IMR-90 (cell line): ENCODE data around the gene NGB. TPM values are rescaled to one million over a fixed set of nuclear protein-coding genes. Genes with fewer than 3 reads are reported as not detected.

Experiments used
- ATAC-seq: fragments of 200-7000 bp; cut with Tn5 transposase; 2 replicates; pipeline ENCODE4 v1.9.1; 2020; ENCODE audit warnings: low read depth, mild to moderate bottlenecking, moderate library complexity
- BruUV-seq: library from RNA; stranded (reverse); fragments of 400-500 nt; replicated peaks from 2 replicates; lab custom pipeline; 2021; lab: Mats Ljungman, UMichigan
- CTCF ChIA-PET: fragments of 300-600 bp; formaldehyde crosslinking; extraction: SDS; loops from one replicate; lab custom pipeline; 2021; ENCODE audit warnings: antibody characterized with exemption; lab: Yijun Ruan, JAX
- POLR2A ChIA-PET: fragments of 300-600 bp; sonication (Branson Sonifier 250); formaldehyde crosslinking; loops from one replicate; lab custom pipeline; 2022; ENCODE audit warnings: antibody characterized with exemption; ENCODE audit not compliant: unreplicated experiment; lab: Charles Lee
- DNase-seq: peaks from one replicate; pipeline ENCODE4 v3.0.0; 2013
- H2AFZ ChIP-seq: replicated peaks from 2 replicates; pipeline ENCODE3; 2013; ENCODE audit warnings: low read length, mild to moderate bottlenecking; ENCODE audit not compliant: poor library complexity
- H2AK5ac ChIP-seq: 2 replicates; pipeline ENCODE4 v1.6.1; 2013; ENCODE audit warnings: low read depth, low read length, inconsistent platforms
- H2AK9ac ChIP-seq: replicated peaks from 2 replicates; pipeline ENCODE3; 2013; ENCODE audit warnings: mild to moderate bottlenecking, low read depth, low read length, moderate library complexity; ENCODE audit not compliant: poor library complexity
- H2BK120ac ChIP-seq: 2 replicates; pipeline ENCODE4 v1.6.1; 2013; ENCODE audit warnings: low read depth, low read length, inconsistent platforms
- H2BK15ac ChIP-seq: 3 replicates; pipeline ENCODE4 v1.6.1; 2013; ENCODE audit warnings: low read depth, low read length, inconsistent platforms
- H2BK20ac ChIP-seq: 2 replicates; pipeline ENCODE4 v1.6.1; 2013; ENCODE audit warnings: low read depth, mild to moderate bottlenecking, inconsistent platforms, low read length, moderate library complexity
- H2BK5ac ChIP-seq: 2 replicates; pipeline ENCODE4 v1.6.1; 2013; ENCODE audit warnings: mild to moderate bottlenecking, low read depth, low read length, inconsistent platforms; ENCODE audit not compliant: poor library complexity, severe bottlenecking
- H3K14ac ChIP-seq: replicated peaks from 2 replicates; pipeline ENCODE4 v1.6.1; 2013; ENCODE audit warnings: low read depth, low read length, inconsistent platforms
- H3K18ac ChIP-seq: 2 replicates; pipeline ENCODE4 v1.6.1; 2013; ENCODE audit warnings: low read depth, low read length, control low read depth
- H3K23ac ChIP-seq: 2 replicates; pipeline ENCODE4 v1.6.1; 2013; ENCODE audit warnings: low read depth, low read length, inconsistent platforms
- H3K27ac ChIP-seq: 2 replicates; pipeline ENCODE4 v1.5.1; 2013; ENCODE audit warnings: mild to moderate bottlenecking, control low read depth, low read length; ENCODE audit not compliant: insufficient read depth
- H3K27me3 ChIP-seq: 2 replicates; pipeline ENCODE4 v1.6.1; 2013; ENCODE audit warnings: low read length; ENCODE audit not compliant: control insufficient read depth, insufficient read depth
- H3K36me3 ChIP-seq: 2 replicates; pipeline ENCODE4 v1.6.1; 2013; ENCODE audit warnings: low read length, mixed read lengths; ENCODE audit not compliant: control insufficient read depth, insufficient read depth
- H3K4ac ChIP-seq: 2 replicates; pipeline ENCODE4 v1.6.1; 2013; ENCODE audit warnings: low read depth, low read length, inconsistent platforms
- H3K4me1 ChIP-seq: 2 replicates; pipeline ENCODE4 v1.6.1; 2013; ENCODE audit warnings: low read length, mixed read lengths; ENCODE audit not compliant: control insufficient read depth, insufficient read depth
- H3K4me2 ChIP-seq: 2 replicates; pipeline ENCODE4 v1.6.1; 2013; ENCODE audit warnings: low read depth, mild to moderate bottlenecking, control low read depth, low read length, moderate library complexity
- H3K4me3 ChIP-seq: 2 replicates; pipeline ENCODE4 v1.5.1; 2013; ENCODE audit warnings: low read depth, mild to moderate bottlenecking, control low read depth, low read length, moderate library complexity; ENCODE audit not compliant: insufficient read depth
- H3K56ac ChIP-seq: 2 replicates; pipeline ENCODE4 v1.6.1; 2013; ENCODE audit warnings: low read length, inconsistent platforms; ENCODE audit not compliant: insufficient read depth; ENCODE audit errors: extremely low read depth
- H3K79me1 ChIP-seq, 2 experiments: 2 replicates each; pipeline ENCODE4 v1.6.1; 2013; ENCODE audit warnings: low read length in 2 of 2, inconsistent platforms in 1 of 2, low read depth in 1 of 2
- H3K9ac ChIP-seq: 2 replicates; pipeline ENCODE4 v1.6.1; 2013; ENCODE audit warnings: low read depth, low read length, control low read depth
- H3K9me1 ChIP-seq: 2 replicates; pipeline ENCODE4 v1.6.1; 2013; ENCODE audit warnings: low read length, inconsistent platforms; ENCODE audit not compliant: insufficient read depth
- H3K9me3 ChIP-seq: 2 replicates; pipeline ENCODE4 v1.6.1; 2013; ENCODE audit warnings: low read length; ENCODE audit not compliant: control insufficient read depth, insufficient read depth
- H4K20me1 ChIP-seq: 2 replicates; pipeline ENCODE4 v1.6.1; 2013; ENCODE audit warnings: low read length, inconsistent platforms; ENCODE audit not compliant: insufficient read depth
- H4K5ac ChIP-seq: 2 replicates; pipeline ENCODE4 v1.6.1; 2013; ENCODE audit warnings: mild to moderate bottlenecking, low read depth, low read length, control low read depth
- H4K8ac ChIP-seq, 2 experiments: 2 replicates each; pipeline ENCODE4 v1.6.1; 2013; ENCODE audit warnings: low read depth in 2 of 2, low read length in 2 of 2, control low read depth in 1 of 2, inconsistent platforms in 1 of 2
- H4K91ac ChIP-seq: 2 replicates; pipeline ENCODE4 v1.6.1; 2013; ENCODE audit warnings: low read depth, low read length, inconsistent platforms; ENCODE audit not compliant: insufficient read depth
- CEBPB ChIP-seq: IDR thresholded peaks from 2 replicates; pipeline ENCODE4 v1.6.1; 2012; ENCODE audit warnings: low read depth, low read length, improper control_type of control experiment
- CHD1 ChIP-seq: IDR thresholded peaks from 2 replicates; pipeline ENCODE4 v1.6.1; 2012; ENCODE audit warnings: low read depth, low read length, improper control_type of control experiment
- CTCF ChIP-seq: conservative IDR thresholded peaks from 2 replicates; pipeline ENCODE4 v1.5.1; 2012; ENCODE audit warnings: mild to moderate bottlenecking, low read depth, low read length, improper control_type of control experiment
- MAFK ChIP-seq: IDR thresholded peaks from 2 replicates; pipeline ENCODE4 v1.6.1; 2012; ENCODE audit warnings: low read depth, low read length, improper control_type of control experiment
- MAZ ChIP-seq: IDR thresholded peaks from 2 replicates; pipeline ENCODE4 v1.6.1; 2012; ENCODE audit warnings: low read depth, mild to moderate bottlenecking, low read length, improper control_type of control experiment, moderate library complexity, borderline replicate concordance
- MXI1 ChIP-seq: IDR thresholded peaks from 2 replicates; pipeline ENCODE4 v1.6.1; 2012; ENCODE audit warnings: low read depth, mild to moderate bottlenecking, low read length, moderate library complexity, borderline replicate concordance
- POLR2A ChIP-seq: IDR thresholded peaks from 2 replicates; pipeline ENCODE4 v1.6.1; 2012; ENCODE audit warnings: mild to moderate bottlenecking, low read depth, low read length
- RFX5 ChIP-seq: IDR thresholded peaks from 2 replicates; pipeline ENCODE4 v1.8.0; 2012; ENCODE audit warnings: low read depth, mild to moderate bottlenecking, low read length, moderate library complexity
- SMC3 ChIP-seq: fragments of 150-350 bp; IDR thresholded peaks from 2 replicates; pipeline ENCODE4 v1.6.1; 2016; ENCODE audit warnings: low read depth, mild to moderate bottlenecking, antibody characterized with exemption, low read length, moderate library complexity
- WGBS, 2 experiments: methylation state at CpG; one replicate each; pipeline versions ENCODE4 v1.1.5 to v1.1.7; 2013; ENCODE audit warnings: missing lambda C conversion rate in 2 of 2; ENCODE audit not compliant: insufficient read length in 1 of 2; ENCODE audit errors: extremely low coverage in 2 of 2; 5-methylcytosine and 5-hydroxymethylcytosine counted together
- dilution Hi-C: fragments of 300-500 bp; cut with HindIII; formaldehyde crosslinking; loops from one replicate; pipeline ENCODE4 v1.14.3; 2018; ENCODE audit warnings: low sequenced_read_pairs; ENCODE audit not compliant: unreplicated experiment
- in situ Hi-C: fragments of 300-500 bp; cut with MboI; formaldehyde crosslinking; loops from 3 replicates; pipeline ENCODE4 v1.14.3; 2019; ENCODE audit warnings: low sequenced_read_pairs, inconsistent platforms, mixed read lengths
- intact Hi-C: fragments of 100-400 bp; cut with micrococcal nuclease; formaldehyde crosslinking; loops from 2 replicates; pipeline ENCODE4 v1.10.0; 2022
- polyA plus RNA-seq, 3 experiments: library from polyadenylated mRNA; depleted of rRNA; stranded (reverse); fragments of >200 nt; gene quantifications; 2 replicates each; pipeline ENCODE4 v1.2.3, GENCODE V29; 2012; ENCODE audit warnings: low replicate concordance in 1 of 3
- total RNA-seq: library from RNA; depleted of rRNA; stranded (reverse); fragments of >200 nt; gene quantifications from 2 replicates; pipeline ENCODE4 v1.2.3, GENCODE V29; 2012

NGB gene
- total and polyA plus RNA-seq, 2 of the 4 experiments (the other 2 are of a cell fraction) = not detected

GRCh38 chr14:77318006-77318553, 47.1 kb upstream of the NGB start:
- in situ Hi-C loops = loop anchor here (5.0 to 25.0 kb wide), 2 partner anchors 166 to 431 kb away; no protein-coding TSS in a partner anchor
- no peak overlapping the region for H3K4me3 ChIP-seq
- no peak overlapping the region for H3K4ac ChIP-seq
- peaks cover 9% of the 10 kb centered on the region for H4K20me1 ChIP-seq
- peaks cover 19% of the 10 kb centered on the region for H3K9me1 ChIP-seq
- intact Hi-C loops = no loop called here
- H2BK15ac ChIP-seq = no peak overlapping the region
- H2BK5ac ChIP-seq = no peak overlapping the region
- no peaks in the 10 kb centered on the region for H3K27me3 ChIP-seq
- H2BK20ac ChIP-seq = no peak overlapping the region
- H2AK9ac ChIP-seq = no peak overlapping the region
- H3K14ac ChIP-seq = no peak overlapping the region
- no CpG with 5 or more reads among the region's 5 CpGs for WGBS, 2 experiments
- H3K9me3 ChIP-seq = no peaks in the 10 kb centered on the region
- no peak overlapping the region for H2AFZ ChIP-seq
- no peak for TF ChIP-seq RFX5
- TF ChIP-seq CHD1 = no peak
- TF ChIP-seq POLR2A = no peak
- no peak for TF ChIP-seq MAFK
- TF ChIP-seq SMC3 = no peak
- no peak for TF ChIP-seq CTCF
- no peak for TF ChIP-seq MXI1
- TF ChIP-seq MAZ = no peak
- TF ChIP-seq CEBPB = no peak
- peaks cover 29 to 64% of the 10 kb centered on the region in 2 experiments for H3K79me1 ChIP-seq
- ATAC-seq (no peak), DNase-seq (no peak)
- H3K4me2 ChIP-seq = no peak overlapping the region
- BruUV-seq = no TSS peak
- H4K91ac ChIP-seq = no peak overlapping the region
- H3K4me1 ChIP-seq = peaks cover 16% of the 10 kb centered on the region
- H3K18ac ChIP-seq = no peak overlapping the region
- no peak overlapping the region for H3K56ac ChIP-seq
- H4K8ac ChIP-seq = no peak overlapping the region
- no peak overlapping the region for H2AK5ac ChIP-seq
- dilution Hi-C loops = no loop called here
- ChIA-PET POLR2A (no interaction called here), CTCF (no interaction called here)
- H2BK120ac ChIP-seq = no peak overlapping the region
- H3K9ac ChIP-seq = no peak overlapping the region
- no peaks in the 10 kb centered on the region for H3K36me3 ChIP-seq
- no peak overlapping the region for H4K5ac ChIP-seq
- H3K23ac ChIP-seq = no peak overlapping the region
- no peak overlapping the region for H3K27ac ChIP-seq
